NCI-H2081 treated with DMSO at 0.1 percent for 48 hours (cell line): ENCODE measurements around the gene CD40LG.

Experiments
- DNase-seq: peaks from one replicate; lab custom pipeline; 2025; lab: John Stamatoyannopoulos, UW

The CD40LG gene

GRCh38 chrX:136650811-136651210 lies 2.9 kb downstream of the CD40LG start:
- DNase-seq = no peak

- no peak for DNase-seq
Observed at GRCh38 chrX:136652822-136653723, 5.1 kb downstream of the CD40LG start.

- no peak for DNase-seq
Observed at GRCh38 chrX:136656361-136656964, 8.5 kb downstream of the CD40LG start.

- no peak for DNase-seq
Observed at GRCh38 chrX:136658151-136658550, 10.2 kb downstream of the CD40LG start.

GRCh38 chrX:136659174-136659573 lies 11.2 kb downstream of the CD40LG start:
- DNase-seq = no peak

- DNase-seq = no peak
Observed at GRCh38 chrX:136660896-136661295, 12.9 kb downstream of the CD40LG start.

- DNase-seq = no peak
Observed at GRCh38 chrX:136662104-136662503, 14.1 kb downstream of the CD40LG start.

- DNase-seq = no peak
Observed at GRCh38 chrX:136662976-136663375, 15.0 kb downstream of the CD40LG start.

GRCh38 chrX:136665258-136665900 lies 17.4 kb downstream of the CD40LG start:
- no peak for DNase-seq

- DNase-seq = no peak
Observed at GRCh38 chrX:136666088-136666487, 18.1 kb downstream of the CD40LG start.

- no peak for DNase-seq
Observed at GRCh38 chrX:136667446-136668168, 19.6 kb downstream of the CD40LG start.

GRCh38 chrX:136671006-136671610 lies 23.1 kb downstream of the CD40LG start:
- no peak for DNase-seq

GRCh38 chrX:136674270-136674985 lies 26.5 kb downstream of the CD40LG start:
- DNase-seq = no peak

GRCh38 chrX:136679531-136679930 lies 31.6 kb downstream of the CD40LG start:
- no peak for DNase-seq

GRCh38 chrX:136684120-136684519 lies 36.2 kb downstream of the CD40LG start:
- no peak for DNase-seq

GRCh38 chrX:136687457-136687856 lies 39.5 kb downstream of the CD40LG start:
- no peak for DNase-seq

GRCh38 chrX:136689436-136689835 lies 41.5 kb downstream of the CD40LG start:
- no peak for DNase-seq

- no peak for DNase-seq
Observed at GRCh38 chrX:136691028-136691809, 43.3 kb downstream of the CD40LG start.

GRCh38 chrX:136692271-136692670 lies 44.3 kb downstream of the CD40LG start:
- no peak for DNase-seq

- DNase-seq = peak; percentile 2
Observed at GRCh38 chrX:136694431-136695087, 46.6 kb downstream of the CD40LG start.
